DMS 273 treated with DMSO at 0.1 percent for 48 hours (cell line): Measurements from ENCODE around the gene GRIA1.

Experiments used
- DNase-seq: peaks from one replicate; lab custom pipeline; 2025; lab: John Stamatoyannopoulos, UW

The GRIA1 gene

DNA sequence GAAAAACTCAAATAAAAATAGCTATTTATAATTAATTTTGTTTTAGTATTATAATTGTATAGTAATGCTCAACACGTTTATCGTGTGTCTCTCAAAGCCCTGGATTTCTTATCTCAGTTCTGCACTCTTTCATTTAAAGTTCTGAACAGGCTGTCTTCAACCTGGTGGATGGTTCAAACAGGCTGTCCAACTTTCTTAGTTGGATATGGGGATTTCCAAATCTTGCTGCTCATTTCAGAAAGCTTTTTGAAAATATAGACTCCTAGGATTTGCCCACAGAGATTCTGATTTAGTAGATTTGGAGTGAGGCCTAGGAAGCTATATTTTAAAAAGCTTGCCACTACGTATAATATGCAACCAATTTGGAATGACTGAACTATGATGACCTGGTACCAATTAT lies 120.3 kb downstream of the GRIA1 start:
- no peak for DNase-seq

DNA sequence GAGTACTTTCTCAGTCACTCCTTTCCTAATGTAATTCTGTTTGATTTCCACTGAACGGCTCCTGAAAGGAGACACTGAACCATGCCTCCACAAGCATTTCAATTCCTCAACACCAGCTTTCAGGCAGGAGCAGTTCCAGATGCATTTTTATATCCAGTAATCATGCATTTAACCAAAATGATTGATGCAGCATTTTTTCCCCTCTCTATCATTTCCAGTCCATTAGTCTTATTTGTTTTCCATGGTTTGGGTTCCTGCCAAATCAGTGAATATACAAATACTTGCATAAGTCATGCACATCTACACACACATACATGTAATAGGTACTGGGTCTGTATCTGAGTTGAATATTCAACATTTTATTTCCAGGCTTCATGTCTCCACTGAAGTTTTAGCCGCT lies 122.7 kb downstream of the GRIA1 start:
- DNase-seq, result no peak

DNA sequence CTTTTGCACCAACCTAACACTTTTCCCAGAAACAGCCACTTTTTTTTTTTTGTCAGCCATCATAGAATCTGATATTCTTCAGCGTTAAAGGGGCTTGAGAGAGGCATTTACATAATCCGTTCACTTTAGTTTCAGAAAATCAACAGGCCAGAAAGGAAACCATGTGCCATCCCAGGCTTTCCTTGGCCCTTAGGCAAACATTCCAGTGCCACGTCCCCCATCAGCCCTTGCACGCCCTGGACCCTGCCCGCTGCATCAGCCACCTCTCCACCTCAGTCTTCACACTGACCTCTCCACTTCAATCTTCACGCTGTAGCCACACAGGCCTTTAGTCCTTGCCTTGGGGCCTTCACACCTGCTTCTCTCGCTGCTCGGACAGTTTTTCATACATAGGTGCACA lies 123.2 kb downstream of the GRIA1 start:
- DNase-seq, result no peak

DNA sequence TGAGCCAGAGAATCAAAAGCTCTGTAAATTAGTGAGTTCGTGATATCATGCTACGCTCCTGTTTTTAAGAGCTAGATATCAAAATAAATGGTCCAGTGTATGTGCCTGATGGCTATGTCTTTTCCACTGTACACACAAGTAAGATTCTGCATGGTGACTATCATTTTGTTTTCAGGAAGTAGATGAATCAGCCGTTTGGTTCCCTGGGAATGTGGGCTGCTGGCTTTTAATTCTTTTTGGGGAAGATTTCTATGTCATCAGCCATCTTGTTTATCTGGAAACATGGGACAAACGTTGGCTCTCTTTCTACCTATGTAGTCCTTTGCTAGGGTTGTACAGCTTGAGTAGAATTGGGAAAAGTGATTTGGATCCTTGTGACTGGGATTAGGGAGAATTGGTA lies 126.7 kb downstream of the GRIA1 start:
- DNase-seq, result no peak

DNA sequence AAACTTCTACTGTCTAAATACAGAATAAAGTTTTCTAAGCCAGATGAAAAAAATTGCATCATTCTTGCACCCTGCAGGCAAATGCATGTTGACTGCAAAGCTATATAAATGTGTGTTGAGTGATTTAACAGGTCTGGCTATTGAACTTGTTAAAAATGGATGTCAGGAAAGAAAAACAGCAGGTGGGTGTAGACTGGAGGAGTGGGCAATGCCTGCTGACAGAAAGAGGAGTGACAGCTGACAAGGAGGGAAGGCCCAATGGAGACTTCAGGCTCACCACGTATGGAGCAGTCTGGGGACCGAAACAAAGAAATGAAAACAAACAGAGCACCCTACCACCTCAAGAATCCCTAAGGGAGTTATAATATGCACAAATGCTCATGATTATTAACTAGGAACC lies 127.8 kb downstream of the GRIA1 start:
- no peak for DNase-seq

DNA sequence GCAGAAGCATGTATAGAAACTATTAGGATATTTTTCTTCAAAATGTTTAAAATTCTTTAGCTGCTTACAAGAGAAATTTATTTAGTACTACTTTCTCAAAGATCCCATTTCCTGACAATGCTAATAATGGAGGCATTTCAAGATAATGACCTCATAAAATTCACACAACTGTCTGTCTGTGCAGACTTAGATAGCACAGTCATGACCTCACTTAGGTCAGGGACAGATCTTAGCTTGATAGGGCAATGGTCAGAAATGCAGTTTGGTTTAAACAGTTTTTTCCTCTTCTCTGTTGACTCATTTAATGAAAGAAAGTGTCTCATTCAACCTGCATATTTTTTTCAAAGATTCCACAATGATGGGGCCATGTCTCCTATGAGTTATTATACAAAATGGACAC lies 128.4 kb downstream of the GRIA1 start:
- no peak for DNase-seq

DNA sequence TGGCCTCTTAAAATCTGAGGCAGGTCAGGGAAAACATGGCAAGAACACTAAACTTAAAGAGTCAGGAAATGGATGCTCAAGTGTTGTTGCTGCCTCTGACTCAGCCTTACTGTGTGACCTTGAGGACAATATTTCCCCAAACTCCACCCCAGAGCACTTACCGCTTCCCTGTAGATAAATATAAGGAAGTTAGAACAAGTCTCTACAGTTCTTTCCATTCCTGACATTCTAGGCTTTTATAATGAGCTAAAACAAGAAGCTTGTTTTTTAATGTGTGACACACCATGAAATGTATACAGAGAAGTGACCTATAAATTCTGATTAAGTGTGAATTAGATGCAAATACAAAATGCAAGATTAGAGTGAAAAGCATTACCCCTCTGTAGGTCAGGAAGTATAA lies 129.3 kb downstream of the GRIA1 start:
- no peak for DNase-seq

DNA sequence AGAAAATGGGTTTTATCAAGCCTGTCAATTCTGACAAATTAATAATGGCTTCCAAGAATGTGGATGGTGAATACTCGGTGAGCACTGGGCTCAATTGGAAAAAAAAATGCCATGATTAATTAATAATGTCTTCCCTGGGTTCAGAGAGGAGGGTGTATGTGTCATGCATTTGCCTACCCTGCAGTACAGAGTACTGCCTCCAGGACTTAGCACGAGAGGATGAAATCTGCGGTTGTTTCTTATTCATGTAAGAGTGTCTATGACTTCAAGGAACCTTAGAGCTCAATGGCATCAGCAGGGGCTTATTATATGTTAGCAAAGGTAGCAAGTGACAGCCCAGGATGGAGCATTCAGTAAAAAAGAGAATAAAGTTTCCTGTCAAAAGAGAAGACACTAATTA lies 132.7 kb downstream of the GRIA1 start:
- DNase-seq, result no peak

DNA sequence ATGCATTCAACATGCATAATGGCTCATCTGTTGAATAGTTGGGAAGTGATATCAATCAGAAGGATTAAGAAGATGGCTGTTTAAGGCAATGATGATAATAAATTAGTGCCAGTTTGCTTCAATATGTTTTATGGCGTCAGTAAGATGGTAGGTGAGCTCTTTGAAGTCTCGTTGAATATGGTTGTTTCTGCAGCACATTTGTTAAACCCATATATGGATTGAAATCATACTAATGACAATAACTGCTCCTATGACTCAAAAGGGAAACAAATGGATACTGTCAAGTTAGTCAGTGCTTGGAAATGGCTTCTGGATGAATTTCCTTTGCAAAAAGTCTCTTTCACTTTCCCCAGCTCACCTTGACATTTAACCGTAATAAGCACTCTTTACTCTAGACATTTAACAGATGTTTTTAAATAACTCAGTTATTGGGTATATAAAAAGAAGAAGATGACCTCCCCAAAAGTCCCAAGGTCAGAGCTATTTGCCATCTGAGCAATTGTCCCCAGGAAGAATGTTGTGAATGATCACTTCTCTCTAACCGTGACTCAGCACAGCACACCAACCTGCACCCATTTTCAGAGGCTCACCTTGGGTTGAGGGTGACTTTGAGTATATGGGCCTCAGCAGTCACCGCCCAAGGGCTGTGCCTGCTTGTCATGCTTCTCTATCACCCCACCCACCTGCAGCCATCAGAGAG lies 133.4 kb downstream of the GRIA1 start:
- no peak for DNase-seq

DNA sequence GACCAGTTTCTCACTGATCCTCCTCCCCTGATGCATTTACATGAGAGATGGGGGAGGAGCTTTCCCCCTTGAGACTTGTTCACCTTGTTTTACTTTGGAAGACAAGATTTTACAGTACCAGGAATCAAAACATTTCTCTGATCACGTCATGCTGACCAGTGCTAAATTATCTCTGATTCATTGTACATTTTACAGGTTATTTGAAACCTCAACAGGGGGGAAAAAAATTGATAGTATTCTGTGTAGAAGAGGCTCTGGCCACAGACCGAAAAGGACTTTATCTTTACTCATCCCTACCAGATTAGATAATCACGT lies 133.9 kb downstream of the GRIA1 start:
- DNase-seq, result no peak

DNA sequence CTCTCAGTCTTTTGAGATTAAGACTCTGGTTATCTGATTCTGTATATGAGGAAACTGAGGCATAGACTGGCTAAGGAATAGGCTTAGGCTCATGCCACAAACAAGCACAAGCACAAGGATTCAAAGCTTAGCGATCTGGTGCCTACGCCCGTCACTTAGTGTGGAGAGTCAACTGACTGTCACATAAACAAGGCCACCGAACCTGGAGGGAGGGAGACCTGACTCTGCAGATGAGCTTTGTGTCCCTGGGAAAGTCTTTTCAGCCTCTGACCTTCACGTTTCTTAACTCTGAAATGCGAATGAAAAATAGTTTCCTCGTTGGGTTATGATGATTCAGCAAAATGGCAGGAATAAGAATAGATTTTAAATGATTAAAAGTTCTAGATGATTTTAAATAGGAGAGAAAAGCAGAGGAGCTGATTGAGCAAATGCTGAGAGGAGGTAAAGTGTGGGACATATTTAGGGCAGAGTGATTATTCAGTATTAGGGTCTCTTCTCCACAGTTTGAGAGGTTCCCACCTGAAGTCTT lies 135.4 kb downstream of the GRIA1 start:
- DNase-seq, result no peak

DNA sequence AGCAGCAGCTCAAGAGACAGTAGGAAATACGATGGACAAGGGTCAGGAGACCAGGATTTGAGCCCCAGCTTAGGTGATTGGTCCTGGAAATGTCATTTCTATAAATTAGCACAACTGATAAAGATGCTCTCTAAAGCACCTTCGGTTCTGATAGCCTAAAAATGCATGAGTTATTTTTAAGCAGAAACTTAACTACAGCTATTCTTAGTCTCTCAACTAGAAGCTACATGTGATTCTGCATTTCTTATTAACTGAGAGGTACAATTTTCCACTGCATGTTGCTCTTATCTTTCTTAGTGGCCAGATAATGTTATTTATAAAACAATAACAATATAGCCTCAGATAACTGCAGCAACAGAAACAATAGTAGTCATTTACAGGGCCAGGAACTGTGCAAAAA lies 136.4 kb downstream of the GRIA1 start:
- DNase-seq, result no peak

DNA sequence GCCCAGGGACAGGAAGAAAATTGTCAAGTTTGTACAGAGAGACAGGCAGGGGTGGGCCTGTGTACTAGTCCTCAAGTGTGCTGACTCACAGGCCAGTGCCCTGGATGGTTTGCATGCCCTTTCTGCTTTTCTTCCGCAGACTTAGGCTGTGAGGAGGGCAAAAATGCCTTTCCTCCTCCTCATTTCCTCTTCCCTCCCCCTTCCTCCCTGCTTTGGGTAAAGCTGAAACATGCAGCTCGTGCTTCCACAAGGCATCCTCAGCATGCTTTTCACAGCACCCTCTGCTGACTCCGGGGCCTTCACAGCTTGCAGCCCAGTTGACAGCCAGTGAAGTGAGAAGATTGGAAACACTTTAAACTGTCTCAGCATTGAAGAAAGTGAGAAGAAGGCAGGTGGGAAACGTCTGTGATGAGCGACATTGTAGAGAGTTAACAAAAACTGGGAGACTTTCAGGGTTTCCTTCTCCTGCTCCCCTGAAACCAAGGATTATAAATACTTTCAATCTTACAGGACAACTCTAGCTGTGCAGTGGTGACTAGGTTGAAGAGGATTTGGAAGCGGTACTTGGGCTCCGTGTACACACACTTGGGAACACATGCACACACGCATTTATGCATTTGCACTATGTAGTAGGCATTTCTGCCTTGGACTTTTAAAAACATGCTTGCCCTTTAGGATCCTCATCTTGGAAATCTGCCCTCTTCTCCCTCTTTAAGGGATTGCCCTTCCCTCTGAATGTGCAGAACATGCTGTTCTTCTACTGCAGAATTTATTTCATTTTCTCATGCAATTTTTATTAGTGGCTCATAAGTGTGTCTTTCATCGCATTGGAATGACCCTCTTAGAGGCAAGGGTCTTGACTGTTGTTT lies 138.8 kb downstream of the GRIA1 start:
- no peak for DNase-seq

DNA sequence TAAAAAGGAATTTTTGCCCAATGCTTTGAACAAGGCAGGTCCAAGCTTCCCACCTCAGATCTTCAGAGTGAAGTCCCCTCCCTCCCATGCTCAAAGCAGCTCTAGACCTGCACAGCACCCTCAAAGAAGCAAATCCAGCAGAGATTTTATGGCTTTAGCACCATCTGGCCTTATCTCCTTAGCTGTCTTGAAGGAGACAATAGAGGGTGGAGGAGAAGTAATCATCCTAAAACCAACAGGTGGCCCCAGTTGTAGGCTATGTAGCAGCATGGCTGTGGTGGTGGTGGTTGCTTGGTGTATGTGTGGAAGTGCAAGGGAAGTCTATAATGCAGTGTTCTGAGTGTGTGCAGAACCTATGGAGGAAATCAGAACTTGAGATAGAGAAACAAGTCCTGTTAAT lies 140.1 kb downstream of the GRIA1 start:
- no peak for DNase-seq

DNA sequence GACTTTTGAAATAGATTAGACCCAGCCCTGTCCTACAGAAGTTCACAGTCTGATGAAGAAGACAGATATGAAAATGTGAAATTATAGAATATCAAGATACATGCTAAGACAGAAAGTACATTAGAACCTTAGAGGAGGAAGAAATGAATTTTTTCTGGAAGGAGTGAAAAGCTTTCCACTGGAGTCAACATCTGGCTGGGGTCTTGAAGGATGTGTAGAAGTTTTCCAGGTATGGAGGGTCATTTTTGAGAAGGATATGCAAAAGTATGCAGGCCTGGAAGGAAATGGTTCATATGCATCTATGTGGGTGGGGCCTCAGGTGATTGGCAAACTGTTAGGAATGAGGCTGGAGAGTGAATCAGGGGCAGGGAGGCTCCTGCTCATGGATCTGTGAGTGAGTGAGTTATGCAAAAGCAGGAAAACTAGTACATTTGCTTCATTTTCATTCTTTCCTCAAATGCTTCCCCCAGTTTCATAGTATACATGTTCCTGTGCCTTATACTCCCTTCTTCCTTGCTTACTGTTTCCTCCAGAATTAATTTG lies 142.3 kb downstream of the GRIA1 start:
- DNase-seq, result no peak

DNA sequence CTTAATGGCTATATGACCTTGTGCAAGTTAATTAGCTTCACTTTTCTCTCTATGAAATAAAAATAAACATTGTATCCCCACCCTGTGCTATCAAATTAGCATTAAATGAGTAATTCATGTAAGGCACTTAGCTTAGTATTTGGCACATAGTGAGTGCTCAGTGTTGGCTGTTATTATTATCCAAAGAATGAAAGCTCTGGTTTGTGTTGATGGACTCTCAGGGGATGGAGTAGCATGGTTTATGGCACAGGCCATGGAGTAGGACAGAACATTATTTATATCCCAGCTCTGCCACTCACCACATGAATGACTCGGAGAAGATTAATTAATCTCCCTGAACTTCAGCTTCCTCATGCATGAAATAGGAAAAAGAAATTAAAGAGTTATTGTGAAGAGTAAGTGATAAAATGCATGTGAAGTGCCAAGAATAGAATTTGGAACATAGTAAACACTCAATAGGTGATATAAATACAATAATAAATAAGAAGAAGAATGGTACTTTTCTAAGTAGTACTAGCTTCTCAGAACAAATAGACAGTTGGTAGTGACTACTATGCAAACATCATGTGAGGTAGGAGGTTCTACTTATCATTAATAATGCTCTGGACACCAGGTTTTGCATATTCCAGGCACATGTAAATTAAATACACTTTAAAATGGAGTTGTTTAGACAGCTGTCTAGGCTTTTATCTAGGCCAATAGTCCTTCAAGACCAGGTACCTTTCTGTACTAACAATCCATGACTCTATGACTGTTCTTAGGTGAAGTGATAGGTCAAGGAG lies 146.4 kb downstream of the GRIA1 start:
- no peak for DNase-seq

DNA sequence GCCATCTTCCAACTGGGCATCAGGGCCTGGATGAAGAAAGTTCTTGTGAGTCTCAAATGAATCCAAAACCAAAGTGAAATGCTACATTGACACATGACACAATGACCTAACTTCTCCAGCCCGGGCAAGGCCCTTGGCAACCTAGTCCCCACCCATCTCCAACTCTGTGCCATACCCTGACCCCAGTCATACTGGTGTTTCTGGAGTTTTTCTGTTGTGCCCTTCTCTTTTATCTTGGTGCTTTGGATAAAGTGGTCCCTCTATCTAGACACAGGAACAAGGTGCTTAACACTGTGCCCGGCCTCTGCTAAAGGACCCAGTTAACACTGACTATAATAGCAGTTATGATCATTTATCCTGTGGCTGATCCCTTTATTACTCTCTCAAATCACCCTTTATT lies 149.8 kb downstream of the GRIA1 start:
- DNase-seq, result no peak

DNA sequence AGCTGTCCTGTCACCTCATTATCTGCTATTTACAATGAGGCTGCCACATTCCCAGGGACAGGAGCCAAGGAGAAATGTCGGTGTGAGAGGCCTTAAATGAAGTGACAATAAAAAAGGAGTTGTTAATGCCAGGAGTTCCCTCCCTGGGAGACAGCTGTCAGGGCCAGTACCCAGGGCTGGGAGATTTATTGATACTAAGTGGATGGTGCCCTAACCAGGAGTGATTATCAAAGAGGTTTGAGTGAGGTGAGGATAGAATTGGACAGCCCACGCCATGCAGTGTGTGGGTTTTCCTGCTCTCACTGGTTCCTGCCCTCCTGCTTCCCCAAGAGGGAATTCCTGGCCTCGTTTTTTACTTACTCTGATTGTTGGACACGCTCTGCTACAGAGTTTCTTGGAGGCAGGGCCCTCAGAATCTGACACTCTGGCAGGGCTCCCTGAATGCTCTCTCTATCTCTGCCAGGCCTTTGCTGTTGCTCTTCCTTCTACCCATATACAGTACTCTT lies 150.8 kb downstream of the GRIA1 start:
- DNase-seq, result no peak

DNA sequence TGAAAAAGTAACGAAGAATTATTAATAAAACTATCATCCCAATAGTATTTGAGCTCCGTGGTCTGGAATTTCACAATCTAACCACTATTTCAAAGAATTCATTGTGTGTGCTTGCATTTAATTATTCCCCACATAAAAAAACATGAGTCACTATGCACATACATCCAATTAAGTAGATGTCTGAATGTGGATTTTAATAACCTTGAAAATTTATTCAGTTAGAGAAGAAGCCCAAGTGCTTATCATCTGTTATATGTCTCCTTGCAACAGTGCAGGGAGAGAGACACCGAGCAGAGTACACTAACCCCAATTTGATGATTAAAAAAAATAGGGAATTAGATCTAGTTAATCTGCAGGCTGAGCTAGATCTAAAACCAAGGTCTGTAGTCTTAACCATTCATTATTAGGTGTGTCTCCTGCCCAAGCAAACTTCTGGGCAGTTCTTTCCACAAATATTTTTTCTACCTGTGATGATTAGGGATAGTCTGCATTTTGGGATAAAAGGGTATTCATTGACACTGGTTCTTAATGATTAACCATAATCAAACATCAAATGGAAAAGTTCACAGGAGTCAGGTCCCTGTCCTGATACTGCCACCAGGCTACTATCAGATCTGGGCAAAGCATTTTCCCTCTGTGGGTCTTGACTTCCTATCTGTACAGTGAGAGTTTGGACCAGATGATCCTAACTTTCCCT lies 164.2 kb downstream of the GRIA1 start:
- DNase-seq, result no peak

DNA sequence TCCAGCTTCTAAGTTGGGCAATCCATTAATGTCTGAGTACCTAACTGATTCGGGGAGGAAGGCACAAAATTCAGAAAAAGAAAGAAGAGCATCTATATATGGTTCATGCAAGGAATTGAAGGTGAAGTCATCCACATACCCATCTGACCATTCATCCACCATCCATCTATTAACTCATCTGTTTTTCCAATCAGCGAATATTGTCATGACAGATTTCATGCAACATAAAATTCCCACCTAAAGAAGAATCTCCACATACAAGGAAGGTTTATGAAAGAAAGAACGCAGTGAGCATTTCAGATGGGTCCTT lies 164.7 kb downstream of the GRIA1 start:
- DNase-seq, result no peak

DNA sequence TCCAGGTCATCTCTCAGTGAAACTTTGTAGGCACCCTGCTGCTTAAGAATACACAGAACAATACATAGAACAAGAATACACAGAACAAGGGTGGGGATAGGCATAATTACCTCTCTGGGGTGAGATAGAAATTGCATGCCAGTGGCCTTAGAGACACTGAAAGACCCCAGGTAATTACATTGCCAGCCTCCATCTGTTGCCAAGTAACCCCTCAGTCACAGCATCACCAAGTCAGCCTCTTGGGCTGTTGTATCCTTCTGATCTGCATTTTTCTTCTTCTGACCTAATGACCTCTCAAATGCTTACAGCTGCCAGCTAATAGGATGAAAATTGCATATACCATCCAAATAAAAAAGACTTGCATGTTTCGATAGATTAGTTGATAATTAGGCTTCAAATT lies 167.7 kb downstream of the GRIA1 start:
- DNase-seq, result no peak

DNA sequence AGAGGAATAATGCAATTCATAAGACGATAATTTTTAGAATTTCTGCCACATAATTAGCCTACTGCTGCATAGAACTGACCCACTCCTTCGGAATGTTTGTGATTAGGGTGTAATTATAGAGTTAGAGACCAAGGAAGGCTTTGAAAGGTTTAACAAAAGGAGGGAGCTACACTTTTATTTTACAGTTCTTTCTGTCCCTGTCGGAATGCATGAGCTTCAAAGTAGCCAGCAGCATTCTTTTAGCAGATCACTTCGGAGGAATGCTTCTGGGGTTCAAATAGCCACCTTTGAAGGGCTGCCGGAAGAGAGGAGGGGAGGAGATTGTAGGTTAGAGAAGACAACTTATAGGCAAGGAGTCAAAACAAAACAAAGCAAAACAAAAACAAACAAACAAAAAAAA lies 168.1 kb downstream of the GRIA1 start:
- no peak for DNase-seq
